Measurements from ENCODE around the gene IGFBP4. TPM values are rescaled to one million over a fixed set of nuclear protein-coding genes. Genes with fewer than 3 reads are reported as not detected.

The IGFBP4 gene
- total and polyA plus RNA-seq, 2 donors (not counting 1 experiment from before 2014, with no cell fraction given): 436 to 1,130 TPM

- peak; percentile 69 to 81 for DNase-seq (ENCODE audit: low read depth in 2 of 2)
- no peak overlapping the region for H3K9ac ChIP-seq (ENCODE audit: insufficient read depth, low read length)
- TF ChIP-seq CTCF (conservative IDR thresholded peaks at IDR 0.05 in 1 of 2, IDR thresholded peaks at IDR 0.05 in 1 of 2; ENCODE audit: low read depth in 1 of 2, low read length in 2 of 2) (no peak), EZH2 (IDR thresholded peaks at IDR 0.05; ENCODE audit: low read length, missing control alignments) (no peak)
- H4K20me1 ChIP-seq (ENCODE audit: control insufficient read depth, extremely low read depth, insufficient read depth, low read length): no peaks in the 10 kb centered on the region
- H3K36me3 ChIP-seq (ENCODE audit: control insufficient read depth, insufficient read depth, low read length): no peaks in the 10 kb centered on the region
- no peak overlapping the region for H2AFZ ChIP-seq (ENCODE audit: low read length)
- H3K4me3 ChIP-seq (replicated peaks in 1 of 4; ENCODE audit: control extremely low read depth in 1 of 4, insufficient read depth in 1 of 4, low read depth in 3 of 4, low read length in 4 of 4): no peak overlapping the region
- no peak overlapping the region for H3K27ac ChIP-seq (ENCODE audit: insufficient read depth, low read length)
- H3K27me3 ChIP-seq (ENCODE audit: control insufficient read depth, insufficient read depth, low read length): no peaks in the 10 kb centered on the region
- H3K4me2 ChIP-seq (ENCODE audit: extremely low read depth, insufficient read depth, low read length): peak overlapping the region; percentile 17
- H3K9me3 ChIP-seq (ENCODE audit: control insufficient read depth, insufficient read depth, low read depth, low read length): no peaks in the 10 kb centered on the region
- no peaks in the 10 kb centered on the region for H3K79me2 ChIP-seq (ENCODE audit: control insufficient read depth, insufficient read depth, low read length)
- H3K4me1 ChIP-seq (ENCODE audit: control insufficient read depth, extremely low read depth, insufficient read depth, low read length): peaks cover 29% of the 10 kb centered on the region
Measured at GRCh38 chr17:40490289-40490853, 47.1 kb downstream of the IGFBP4 start.

- H3K4me2 ChIP-seq (ENCODE audit: extremely low read depth, insufficient read depth, low read length): no peak overlapping the region
- H3K9ac ChIP-seq (ENCODE audit: insufficient read depth, low read length): no peak overlapping the region
- no peak overlapping the region for H3K4me3 ChIP-seq (replicated peaks in 1 of 4; ENCODE audit: control extremely low read depth in 1 of 4, insufficient read depth in 1 of 4, low read depth in 3 of 4, low read length in 4 of 4)
- TF ChIP-seq EZH2 (IDR thresholded peaks at IDR 0.05; ENCODE audit: low read length, missing control alignments) (no peak), CTCF (conservative IDR thresholded peaks at IDR 0.05 in 1 of 2, IDR thresholded peaks at IDR 0.05 in 1 of 2; ENCODE audit: low read depth in 1 of 2, low read length in 2 of 2) (no peak)
- no peak for DNase-seq (ENCODE audit: low read depth in 2 of 2)
- H3K4me1 ChIP-seq (ENCODE audit: control insufficient read depth, extremely low read depth, insufficient read depth, low read length): peaks cover 24% of the 10 kb centered on the region
- H4K20me1 ChIP-seq (ENCODE audit: control insufficient read depth, extremely low read depth, insufficient read depth, low read length): no peaks in the 10 kb centered on the region
- H3K27ac ChIP-seq (ENCODE audit: insufficient read depth, low read length): no peak overlapping the region
- no peaks in the 10 kb centered on the region for H3K79me2 ChIP-seq (ENCODE audit: control insufficient read depth, insufficient read depth, low read length)
- no peaks in the 10 kb centered on the region for H3K27me3 ChIP-seq (ENCODE audit: control insufficient read depth, insufficient read depth, low read length)
- H2AFZ ChIP-seq (ENCODE audit: low read length): no peak overlapping the region
- H3K36me3 ChIP-seq (ENCODE audit: control insufficient read depth, insufficient read depth, low read length): no peaks in the 10 kb centered on the region
- H3K9me3 ChIP-seq (ENCODE audit: control insufficient read depth, insufficient read depth, low read depth, low read length): no peaks in the 10 kb centered on the region
Measured at GRCh38 chr17:40490982-40491381, 47.7 kb downstream of the IGFBP4 start.

GRCh38 chr17:40491486-40491885, 48.2 kb downstream of the IGFBP4 start:
- Histone ChIP-seq H2AFZ (ENCODE audit: low read length) (no peak overlapping the region), H4K20me1 (ENCODE audit: control insufficient read depth, extremely low read depth, insufficient read depth, low read length) (no peaks in the 10 kb centered on the region), H3K27me3 (ENCODE audit: control insufficient read depth, insufficient read depth, low read length) (no peaks in the 10 kb centered on the region), H3K4me2 (ENCODE audit: extremely low read depth, insufficient read depth, low read length) (no peak overlapping the region), H3K36me3 (ENCODE audit: control insufficient read depth, insufficient read depth, low read length) (no peaks in the 10 kb centered on the region), H3K27ac (ENCODE audit: insufficient read depth, low read length) (no peak overlapping the region), H3K4me3 (replicated peaks in 1 of 4; ENCODE audit: control extremely low read depth in 1 of 4, insufficient read depth in 1 of 4, low read depth in 3 of 4, low read length in 4 of 4) (no peak overlapping the region), H3K9ac (ENCODE audit: insufficient read depth, low read length) (no peak overlapping the region), H3K4me1 (ENCODE audit: control insufficient read depth, extremely low read depth, insufficient read depth, low read length) (peaks cover 23% of the 10 kb centered on the region), H3K79me2 (ENCODE audit: control insufficient read depth, insufficient read depth, low read length) (no peaks in the 10 kb centered on the region), H3K9me3 (ENCODE audit: control insufficient read depth, insufficient read depth, low read depth, low read length) (no peaks in the 10 kb centered on the region)
- DNase-seq (ENCODE audit: low read depth in 2 of 2): no peak
- TF ChIP-seq EZH2 (IDR thresholded peaks at IDR 0.05; ENCODE audit: low read length, missing control alignments): no peak
- TF ChIP-seq CTCF (conservative IDR thresholded peaks at IDR 0.05 in 1 of 2, IDR thresholded peaks at IDR 0.05 in 1 of 2; ENCODE audit: low read depth in 1 of 2, low read length in 2 of 2): no peak
